K562 (cell line): ENCODE measurements around the gene MAP4K1. TPM values are rescaled to one million over a fixed set of nuclear protein-coding genes. Genes with fewer than 3 reads are reported as not detected.
A peak's percentile ranks its signal among the peaks of the same experiment; 100 is the strongest.

Experiments used
- BHLHE40 ChIP-seq: IDR thresholded peaks from 2 replicates; pipeline ENCODE4 v1.6.1; 2011; ENCODE audit warnings: low read length, improper control_type of control experiment
- GATA2 ChIP-seq: sonication (generic); formaldehyde crosslinking; IDR thresholded peaks from 2 replicates; pipeline ENCODE4 v1.4.0; 2020; ENCODE audit warnings: mild to moderate bottlenecking, missing genetic modification reagents
- HDAC6 ChIP-seq: IDR thresholded peaks from 2 replicates; pipeline ENCODE4 v1.6.1; 2012; ENCODE audit warnings: low read depth, mild to moderate bottlenecking, control low read depth, inconsistent platforms, low read length, moderate library complexity
- HMGN3 ChIP-seq: IDR thresholded peaks from 2 replicates; pipeline ENCODE4 v1.6.1; 2011; ENCODE audit warnings: borderline replicate concordance, low read depth, mild to moderate bottlenecking, mixed read lengths, low read length; ENCODE audit not compliant: insufficient read length; ENCODE audit errors: extremely low read depth
- MCM3 ChIP-seq: fragments of 450-650 bp; IDR thresholded peaks from 2 replicates; pipeline ENCODE4 v1.6.1; 2016
- MYBL2 ChIP-seq, 2 experiments: fragments of 450-650 bp in 1 of 2; sonication (generic) in 1 of 2; formaldehyde crosslinking in 1 of 2; IDR thresholded peaks; 2 replicates each; pipeline versions ENCODE4 v1.6.1 to v1.8.1; 2017 to 2022; ENCODE audit warnings: borderline replicate concordance in 1 of 2, inconsistent platforms in 1 of 2, low read depth in 1 of 2, mild to moderate bottlenecking in 1 of 2, missing genetic modification reagents in 1 of 2, moderate library complexity in 1 of 2
- NFIC ChIP-seq: fragments of 450-650 bp; IDR thresholded peaks from 2 replicates; pipeline ENCODE4 v1.6.1; 2017; ENCODE audit warnings: mild to moderate bottlenecking, inconsistent platforms
- RHOXF2B ChIP-seq: fragments of 250-450 bp; sonication (Bioruptor Pico); conservative IDR thresholded peaks from 2 replicates; pipeline ENCODE4 v1.5.1; 2021
- ZBTB5 ChIP-seq: fragments of 450-650 bp; IDR thresholded peaks from 2 replicates; pipeline ENCODE4 v1.6.1; 2017; ENCODE audit warnings: antibody characterized with exemption
- ZFPM2 ChIP-seq: fragments of 250-450 bp; sonication (Bioruptor Pico); IDR thresholded peaks from 2 replicates; pipeline ENCODE4 v1.5.1; 2022; ENCODE audit warnings: mild to moderate bottlenecking
- ZNF12 ChIP-seq: sonication (generic); formaldehyde crosslinking; IDR thresholded peaks from 2 replicates; pipeline ENCODE4 v1.4.0; 2020; ENCODE audit warnings: mild to moderate bottlenecking, missing genetic modification reagents
- polyA plus RNA-seq, 8 experiments: library from polyadenylated mRNA; depleted of rRNA in 4 of 8; stranded (reverse) in 5 of 8; unstranded in 3 of 8; fragments of >200 nt; fragmentation: Nextera tagmentation in 2 of 8; fragmentation: Illumina TruSeq in 1 of 8; extraction: Ambion mirVana in 2 of 8; extraction: Trizol in 1 of 8; gene quantifications; 2 replicates each; pipeline versions ENCODE4 v1.2.1 to v1.2.3, GENCODE V29; 2011 to 2014; ENCODE audit warnings: inconsistent platforms in 1 of 8, missing spikeins in 1 of 8
- total RNA-seq, 7 experiments: library from RNA; depleted of rRNA in 6 of 7; stranded (reverse); fragments of >200 nt in 6 of 7; fragmentation: Illumina TruSeq in 2 of 7; extraction: Trizol in 2 of 7; gene quantifications; 2 replicates each; pipeline versions ENCODE4 v1.2.1 to v1.2.3, GENCODE V29; 2011 to 2021; ENCODE audit warnings: low replicate concordance in 1 of 7
- TF ChIP-seq, protein P1 (sequence below): fragments of 200-400 bp; formaldehyde crosslinking; IDR thresholded peaks from 2 replicates; pipeline ENCODE4 v1.6.1; 2017; ENCODE audit warnings: mild to moderate bottlenecking, low read depth, low read length, moderate library complexity
- TF ChIP-seq, protein P2 (sequence below), 2 experiments: fragments of 450-650 bp; IDR thresholded peaks; 2 replicates each; pipeline ENCODE4 v1.6.1; 2016; ENCODE audit warnings: mild to moderate bottlenecking in 2 of 2, borderline replicate concordance in 1 of 2, low read depth in 1 of 2, moderate library complexity in 1 of 2

The MAP4K1 gene
- total and polyA plus RNA-seq, 9 of the 15 experiments (the other 6 are each of a cell fraction or from before 2014, with no cell fraction given), result 0.14 to 3.2 (median 0.73) TPM; not detected in 1

DNA sequence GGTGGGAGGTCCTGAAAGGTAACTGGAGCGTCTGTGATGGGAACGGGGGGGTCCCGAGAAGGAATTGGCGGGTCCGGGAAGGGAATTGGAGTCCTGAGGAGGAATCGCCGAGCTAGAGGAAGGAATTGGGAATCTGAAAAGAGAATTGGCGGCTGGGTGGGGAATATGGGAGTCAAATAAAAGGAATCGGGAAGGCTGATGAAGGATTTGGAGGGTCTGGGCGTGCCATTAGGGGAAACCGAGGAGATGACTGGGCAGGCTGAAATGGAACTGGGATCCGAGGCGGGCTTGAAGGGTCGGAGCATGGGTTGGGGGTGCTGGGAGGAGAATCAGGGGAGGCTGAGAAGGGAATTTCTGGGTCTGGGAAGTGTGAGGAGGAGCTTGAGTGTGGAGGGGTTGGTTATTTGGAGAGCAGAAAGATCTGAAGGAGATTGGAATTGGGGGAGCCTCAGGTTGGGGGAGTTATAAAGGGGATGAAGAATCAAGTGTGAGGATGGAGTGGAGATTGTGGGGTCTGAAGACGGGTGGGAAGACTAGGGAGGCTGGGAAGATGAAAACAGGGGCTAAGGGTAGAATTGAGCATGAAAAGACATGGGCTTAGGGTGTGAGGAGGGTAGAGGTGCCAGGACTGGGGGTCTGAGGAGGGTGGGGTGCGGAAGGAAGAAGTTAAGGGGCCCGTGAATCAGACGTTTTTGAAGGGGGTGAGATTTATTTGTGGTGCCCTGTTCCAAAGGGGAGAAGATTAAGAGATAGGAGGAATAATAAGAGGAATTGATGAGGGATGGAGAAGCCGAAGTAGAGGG, 30.4 kb upstream of the MAP4K1 start (continued):
- TF ChIP-seq GATA2 (CRISPR knock-in tag) (no peak), MCM3 (no peak), ZBTB5 (no peak), ZFPM2 (CRISPR knock-in tag) (no peak), MYBL2 (IDR thresholded peaks at IDR 0.05; ENCODE audit: low read depth) (no peak), MYBL2 (CRISPR knock-in tag; IDR thresholded peaks at IDR 0.05; ENCODE audit: borderline replicate concordance) (no peak), BHLHE40 (no peak), HMGN3 (no peak), NFIC (0 out of 2 replicates have a peak, but pooled peaks have one; percentile 2), HDAC6 (no peak), ZNF12 (CRISPR knock-in tag) (no peak; the same call in 1 of the 2 replicates), RHOXF2B (CRISPR knock-in tag) (no peak)
- TF ChIP-seq, protein P1, sequence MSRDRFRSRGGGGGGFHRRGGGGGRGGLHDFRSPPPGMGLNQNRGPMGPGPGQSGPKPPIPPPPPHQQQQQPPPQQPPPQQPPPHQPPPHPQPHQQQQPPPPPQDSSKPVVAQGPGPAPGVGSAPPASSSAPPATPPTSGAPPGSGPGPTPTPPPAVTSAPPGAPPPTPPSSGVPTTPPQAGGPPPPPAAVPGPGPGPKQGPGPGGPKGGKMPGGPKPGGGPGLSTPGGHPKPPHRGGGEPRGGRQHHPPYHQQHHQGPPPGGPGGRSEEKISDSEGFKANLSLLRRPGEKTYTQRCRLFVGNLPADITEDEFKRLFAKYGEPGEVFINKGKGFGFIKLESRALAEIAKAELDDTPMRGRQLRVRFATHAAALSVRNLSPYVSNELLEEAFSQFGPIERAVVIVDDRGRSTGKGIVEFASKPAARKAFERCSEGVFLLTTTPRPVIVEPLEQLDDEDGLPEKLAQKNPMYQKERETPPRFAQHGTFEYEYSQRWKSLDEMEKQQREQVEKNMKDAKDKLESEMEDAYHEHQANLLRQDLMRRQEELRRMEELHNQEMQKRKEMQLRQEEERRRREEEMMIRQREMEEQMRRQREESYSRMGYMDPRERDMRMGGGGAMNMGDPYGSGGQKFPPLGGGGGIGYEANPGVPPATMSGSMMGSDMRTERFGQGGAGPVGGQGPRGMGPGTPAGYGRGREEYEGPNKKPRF, result no peak
- TF ChIP-seq, protein P2, sequence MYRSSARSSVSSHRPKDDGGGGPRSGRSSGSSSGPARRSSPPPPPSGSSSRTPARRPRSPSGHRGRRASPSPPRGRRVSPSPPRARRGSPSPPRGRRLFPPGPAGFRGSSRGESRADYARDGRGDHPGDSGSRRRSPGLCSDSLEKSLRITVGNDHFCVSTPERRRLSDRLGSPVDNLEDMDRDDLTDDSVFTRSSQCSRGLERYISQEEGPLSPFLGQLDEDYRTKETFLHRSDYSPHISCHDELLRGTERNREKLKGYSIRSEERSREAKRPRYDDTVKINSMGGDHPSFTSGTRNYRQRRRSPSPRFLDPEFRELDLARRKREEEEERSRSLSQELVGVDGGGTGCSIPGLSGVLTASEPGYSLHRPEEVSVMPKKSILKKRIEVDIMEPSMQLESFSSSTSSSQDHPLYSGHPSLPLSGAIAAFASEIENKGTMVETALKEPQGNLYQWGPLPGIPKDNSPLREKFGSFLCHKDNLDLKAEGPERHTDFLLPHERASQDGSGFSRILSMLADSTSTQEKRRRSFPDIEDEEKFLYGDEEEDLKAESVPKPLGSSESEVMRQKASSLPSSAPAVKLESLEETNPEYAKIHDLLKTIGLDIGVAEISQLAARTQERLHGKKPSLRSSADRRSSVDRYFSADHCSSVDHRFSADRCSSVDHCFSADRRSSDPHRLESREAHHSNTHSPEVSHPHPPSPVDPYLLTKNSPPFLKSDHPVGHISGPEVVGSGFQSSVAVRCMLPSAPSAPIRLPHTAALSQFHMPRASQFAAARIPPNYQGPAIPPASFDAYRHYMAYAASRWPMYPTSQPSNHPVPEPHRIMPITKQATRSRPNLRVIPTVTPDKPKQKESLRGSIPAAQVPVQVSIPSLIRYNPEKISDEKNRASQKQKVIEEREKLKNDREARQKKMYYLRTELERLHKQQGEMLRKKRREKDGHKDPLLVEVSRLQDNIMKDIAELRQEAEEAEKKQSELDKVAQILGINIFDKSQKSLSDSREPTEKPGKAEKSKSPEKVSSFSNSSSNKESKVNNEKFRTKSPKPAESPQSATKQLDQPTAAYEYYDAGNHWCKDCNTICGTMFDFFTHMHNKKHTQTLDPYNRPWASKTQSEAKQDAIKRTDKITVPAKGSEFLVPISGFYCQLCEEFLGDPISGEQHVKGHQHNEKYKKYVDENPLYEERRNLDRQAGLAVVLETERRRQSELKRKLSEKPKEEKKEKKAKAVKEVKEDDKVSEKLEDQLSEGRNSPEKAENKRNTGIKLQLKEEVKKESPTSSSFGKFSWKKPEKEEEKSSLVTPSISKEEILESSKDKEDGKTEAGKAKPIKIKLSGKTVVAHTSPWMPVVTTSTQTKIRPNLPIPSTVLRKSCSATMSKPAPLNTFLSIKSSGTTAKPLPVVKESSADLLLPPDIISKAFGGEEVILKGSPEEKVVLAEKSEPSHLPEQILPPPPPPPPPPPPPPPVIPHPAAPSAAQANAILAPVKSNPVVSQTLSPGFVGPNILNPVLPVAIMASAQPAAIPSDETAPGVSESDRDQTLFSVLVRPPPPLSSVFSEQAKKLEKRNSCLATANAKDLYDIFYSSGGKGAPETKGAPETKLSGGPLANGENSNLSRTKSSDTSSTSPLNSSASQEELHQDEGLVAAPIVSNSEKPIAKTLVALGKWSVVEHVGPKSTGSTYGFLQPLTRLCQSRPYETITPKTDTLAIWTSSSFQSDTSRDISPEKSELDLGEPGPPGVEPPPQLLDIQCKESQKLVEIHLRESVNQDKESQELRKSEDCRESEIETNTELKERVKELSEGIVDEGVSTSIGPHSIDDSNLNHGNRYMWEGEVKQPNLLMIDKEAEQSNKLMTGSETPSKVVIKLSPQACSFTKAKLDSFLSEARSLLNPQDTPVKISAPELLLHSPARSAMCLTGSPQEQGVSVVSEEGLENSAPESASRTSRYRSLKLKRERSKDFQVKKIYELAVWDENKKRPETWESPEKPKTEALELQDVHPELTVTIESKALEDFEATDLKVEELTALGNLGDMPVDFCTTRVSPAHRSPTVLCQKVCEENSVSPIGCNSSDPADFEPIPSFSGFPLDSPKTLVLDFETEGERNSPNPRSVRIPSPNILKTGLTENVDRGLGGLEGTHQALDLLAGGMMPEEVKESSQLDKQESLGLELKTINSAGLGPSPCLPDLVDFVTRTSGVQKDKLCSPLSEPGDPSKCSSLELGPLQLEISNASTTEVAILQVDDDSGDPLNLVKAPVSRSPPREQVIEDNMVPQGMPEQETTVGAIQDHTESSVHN (IDR thresholded peaks at IDR 0.05; ENCODE audit: borderline replicate concordance in 1 of 2, low read depth in 1 of 2), result no peak
